T-cell (primary cell): ENCODE measurements around the gene DOCK4. TPM values are rescaled to one million over a fixed set of nuclear protein-coding genes. Genes with fewer than 3 reads are reported as not detected.

Experiments used
- ATAC-seq, 4 experiments: fragments of 200-7000 bp in 3 of 4; fragments of 150-1000 bp in 1 of 4; cut with Tn5 transposase; replicated peaks in 1 of 4; 1 replicate in 3 of 4; 2 replicates in 1 of 4; pipeline ENCODE4 v1.10.0; 2021; ENCODE audit warnings: moderate library complexity in 3 of 4, mild to moderate bottlenecking in 2 of 4, moderate number of reproducible peaks in 1 of 4
- CTCF ChIA-PET, 2 donors: fragments of 300-600 bp; sonication (Branson Sonifier 250); formaldehyde crosslinking; loops; one replicate each; lab custom pipeline; 2022; ENCODE audit warnings: antibody characterized with exemption in 2 of 2; lab: Charles Lee
- POLR2A ChIA-PET, 2 donors: fragments of 300-600 bp; sonication (Branson Sonifier 250); formaldehyde crosslinking; loops; one replicate each; lab custom pipeline; 2022; ENCODE audit warnings: antibody characterized with exemption in 2 of 2; lab: Charles Lee
- DNase-seq, 35 experiments: peaks; one replicate each; pipeline versions ENCODE4 v3.0.0 to v3.0.0-alpha.2; 2013 to 2023
- H3K27ac ChIP-seq: one replicate; pipeline ENCODE4 v1.5.1; 2013; ENCODE audit warnings: low read length
- H3K27me3 ChIP-seq, 2 experiments: replicated peaks in 1 of 2; 1 replicate in 1 of 2; 2 replicates in 1 of 2; pipeline versions ENCODE4 v1.6.1 to v1.7.0; 2013; ENCODE audit warnings: low read length in 1 of 2, mixed read lengths in 1 of 2; ENCODE audit not compliant: control insufficient read depth in 2 of 2, insufficient read depth in 2 of 2; ENCODE audit errors: extremely low read depth in 1 of 2
- H3K36me3 ChIP-seq, 2 donors: 1 replicate in 1 of 2; 2 replicates in 1 of 2; pipeline versions ENCODE4 v1.6.1 to v1.7.0; 2013; ENCODE audit warnings: low read length in 1 of 2; ENCODE audit not compliant: control insufficient read depth in 2 of 2, insufficient read depth in 1 of 2; ENCODE audit errors: extremely low read depth in 1 of 2
- H3K4me1 ChIP-seq, 2 experiments: 1 replicate in 1 of 2; 2 replicates in 1 of 2; pipeline versions ENCODE4 v1.6.1 to v1.7.0; 2013; ENCODE audit warnings: low read length in 2 of 2, mixed read lengths in 1 of 2; ENCODE audit not compliant: insufficient read depth in 2 of 2, control insufficient read depth in 1 of 2; ENCODE audit errors: extremely low read depth in 1 of 2
- H3K4me3 ChIP-seq, 2 donors: 1 replicate in 1 of 2; 2 replicates in 1 of 2; pipeline versions ENCODE4 v1.5.1 to v1.7.0; 2013; ENCODE audit warnings: mild to moderate bottlenecking in 2 of 2, low read length in 1 of 2, moderate library complexity in 1 of 2; ENCODE audit not compliant: control insufficient read depth in 1 of 2; ENCODE audit errors: extremely low read depth in 1 of 2
- H3K9me3 ChIP-seq: 2 replicates; pipeline ENCODE4 v1.7.0; 2013
- H3K27ac Mint-ChIP-seq, 2 donors: one replicate each; pipeline ENCODE4 v1.8.0; 2020 to 2021; ENCODE audit warnings: mild to moderate bottlenecking in 2 of 2, mixed read lengths in 2 of 2
- H3K27me3 Mint-ChIP-seq, 2 donors: one replicate each; pipeline ENCODE4 v1.8.0; 2021 to 2022; ENCODE audit warnings: mixed read lengths in 2 of 2
- H3K36me3 Mint-ChIP-seq: one replicate; pipeline ENCODE4 v1.8.0; 2021; ENCODE audit warnings: mixed read lengths
- H3K4me1 Mint-ChIP-seq, 3 donors: one replicate each; pipeline ENCODE4 v1.8.0; 2020 to 2022; ENCODE audit warnings: mixed read lengths in 3 of 3, mild to moderate bottlenecking in 1 of 3
- H3K4me3 Mint-ChIP-seq, 3 donors: one replicate each; pipeline ENCODE4 v1.8.0; 2020 to 2022; ENCODE audit warnings: mild to moderate bottlenecking in 3 of 3, mixed read lengths in 3 of 3, moderate library complexity in 3 of 3
- H3K9me3 Mint-ChIP-seq, 3 donors: one replicate each; pipeline ENCODE4 v1.8.0; 2020 to 2022; ENCODE audit warnings: mixed read lengths in 3 of 3
- WGBS: methylation state at CpG from one replicate; pipeline ENCODE4 v1.1.5; 2013; ENCODE audit warnings: missing lambda C conversion rate; ENCODE audit not compliant: insufficient coverage; 5-methylcytosine and 5-hydroxymethylcytosine counted together
- total RNA-seq, 35 experiments: library from RNA in 6 of 35; stranded (reverse) in 6 of 35; fragments of 120-200 nt in 1 of 35; gene quantifications; one replicate each; pipeline versions ENCODE4 v1.2.1 to v1.2.4 and lab custom pipeline; 2013 to 2026

The DOCK4 gene
- total RNA-seq, 5 donors from 2014 or later (not counting 1 experiment from before 2014, with no cell fraction given): 0.35 to 1.4 (median 0.85) TPM

DNA sequence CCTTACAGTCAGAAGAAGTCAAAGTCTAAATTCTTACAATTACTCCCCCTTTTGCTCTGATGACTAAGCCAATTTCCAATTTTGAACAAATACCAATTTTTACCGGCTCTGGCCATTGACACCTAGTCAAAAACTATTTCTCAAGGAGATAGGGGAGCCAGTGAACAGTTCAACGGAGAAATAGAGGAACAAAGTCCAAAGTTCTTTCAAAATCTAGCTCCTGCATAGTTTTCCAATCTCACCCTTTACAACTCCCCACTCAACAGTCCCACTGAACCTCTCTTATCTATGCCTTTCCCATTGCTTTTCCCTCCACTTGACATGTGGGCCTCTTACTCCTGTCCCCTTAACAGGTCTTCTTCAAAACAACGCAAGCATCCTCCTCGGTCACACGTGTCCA is 192.9 kb downstream of the DOCK4 start:
- DNase-seq (no peak), ATAC-seq (no peak)
- H3K4me3 ChIP-seq: no peak overlapping the region
- H3K27me3 ChIP-seq: no peaks in the 10 kb centered on the region
- POLR2A ChIA-PET: interaction anchor here in 1 of 2 donors (0.5 kb wide), 1 partner anchor 392 kb away, joined by 3 read pairs; no protein-coding TSS in a partner anchor
- H3K36me3 ChIP-seq: no peaks in the 10 kb centered on the region
- Mint-ChIP-seq H3K27ac (no peak overlapping the region), H3K4me1 (no peaks in the 10 kb centered on the region), H3K36me3 (no peaks in the 10 kb centered on the region), H3K27me3 (peaks cover 0 to 4% of the 10 kb centered on the region in 2 donors), H3K4me3 (no peak overlapping the region), H3K9me3 (no peaks in the 10 kb centered on the region)
- no peak overlapping the region for H3K27ac ChIP-seq
- CTCF ChIA-PET: no interaction called here
- no peaks in the 10 kb centered on the region for H3K9me3 ChIP-seq
- 80% methylated on average over 5 of the region's 5 CpGs for WGBS
- H3K4me1 ChIP-seq: no peaks in the 10 kb centered on the region

DNA sequence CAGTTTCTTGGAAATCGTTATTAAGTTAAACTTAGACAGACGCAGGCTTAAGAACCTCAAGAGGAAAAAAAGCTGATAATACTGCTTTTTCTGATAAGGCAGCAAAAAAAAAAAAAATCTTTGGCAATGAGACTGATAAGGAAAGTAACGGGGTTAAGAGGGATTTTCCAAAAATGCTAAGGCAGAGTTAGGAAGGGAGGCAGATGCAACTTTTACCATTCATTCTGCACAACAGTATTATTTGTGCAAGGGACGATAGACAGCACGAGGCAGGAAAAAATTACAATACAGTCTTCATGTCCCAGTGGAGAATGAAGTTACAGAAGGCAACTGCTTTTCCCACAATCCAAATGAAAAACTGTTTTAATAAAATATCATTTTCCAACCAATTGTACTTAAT is 194.0 kb downstream of the DOCK4 start:
- ATAC-seq: no peak
- 83% methylated on average over 1 of the region's 5 CpGs for WGBS

DNA sequence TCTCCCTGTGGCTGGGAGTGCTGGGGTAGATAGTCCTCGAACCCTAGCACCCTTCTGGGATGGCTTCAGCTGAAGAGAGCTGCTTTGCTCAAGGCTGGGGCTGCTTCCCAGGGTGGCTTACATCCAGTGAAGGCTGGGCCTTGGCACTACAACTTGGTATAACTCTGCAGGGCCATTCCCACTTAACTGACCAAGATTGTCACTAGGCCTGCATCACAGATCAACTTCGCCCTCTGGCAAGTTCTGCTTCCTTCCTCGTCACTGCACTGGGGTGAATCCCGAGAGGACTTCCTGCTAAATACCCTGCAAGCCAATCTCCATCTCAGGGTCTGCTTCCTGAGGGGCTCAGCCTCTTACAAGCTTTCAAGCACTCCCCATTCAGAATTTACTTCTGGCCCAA is 195.2 kb downstream of the DOCK4 start:
- H3K9me3 ChIP-seq: no peaks in the 10 kb centered on the region
- no peaks in the 10 kb centered on the region for H3K36me3 ChIP-seq
- Mint-ChIP-seq H3K27ac (no peak overlapping the region), H3K4me1 (no peaks in the 10 kb centered on the region), H3K27me3 (peaks cover 0 to 4% of the 10 kb centered on the region in 2 donors), H3K9me3 (no peaks in the 10 kb centered on the region), H3K36me3 (no peaks in the 10 kb centered on the region), H3K4me3 (no peak overlapping the region)
- ChIA-PET POLR2A (no interaction called here), CTCF (no interaction called here)
- WGBS: 51% methylated on average over 4 of the region's 4 CpGs
- H3K4me3 ChIP-seq: no peak overlapping the region
- ATAC-seq: no peak
- H3K4me1 ChIP-seq: no peaks in the 10 kb centered on the region
- DNase-seq: no peak
- no peaks in the 10 kb centered on the region for H3K27me3 ChIP-seq
- H3K27ac ChIP-seq: no peak overlapping the region

More for the DNA sequence above, 194.0 kb downstream of the DOCK4 start:
- POLR2A ChIA-PET: no interaction called here
- Mint-ChIP-seq H3K36me3 (no peaks in the 10 kb centered on the region), H3K27ac (no peak overlapping the region), H3K4me1 (no peaks in the 10 kb centered on the region), H3K4me3 (no peak overlapping the region), H3K9me3 (no peaks in the 10 kb centered on the region), H3K27me3 (peaks cover 0 to 4% of the 10 kb centered on the region in 2 donors)
- CTCF ChIA-PET: no interaction called here
- H3K36me3 ChIP-seq: no peaks in the 10 kb centered on the region
- no peaks in the 10 kb centered on the region for H3K9me3 ChIP-seq
- no peak for DNase-seq
- H3K4me1 ChIP-seq: no peaks in the 10 kb centered on the region
- no peak overlapping the region for H3K4me3 ChIP-seq
- H3K27ac ChIP-seq: no peak overlapping the region
- H3K27me3 ChIP-seq: no peaks in the 10 kb centered on the region

DNA sequence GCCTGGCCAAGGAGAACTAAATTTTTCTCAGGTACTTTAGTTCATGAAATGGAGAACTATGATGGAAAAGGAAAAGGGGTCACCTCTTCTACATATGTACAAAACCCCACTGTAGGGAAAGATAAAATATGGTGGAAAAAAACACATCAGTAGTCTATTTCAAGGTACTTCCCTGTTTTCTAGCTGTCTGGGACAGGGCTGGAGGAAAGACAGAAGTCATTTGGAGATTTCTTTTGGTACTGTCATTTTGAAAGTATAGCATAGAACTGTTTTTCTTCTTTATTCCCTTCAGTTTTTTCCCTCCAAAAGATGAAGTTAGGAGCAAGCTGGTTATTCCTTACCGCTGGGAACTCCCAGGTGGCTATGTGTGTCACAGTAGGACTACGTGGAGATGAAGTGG is 196.1 kb downstream of the DOCK4 start:
- no peaks in the 10 kb centered on the region for H3K36me3 Mint-ChIP-seq
- Histone ChIP-seq H3K4me1 (no peaks in the 10 kb centered on the region), H3K36me3 (no peaks in the 10 kb centered on the region), H3K27me3 (no peaks in the 10 kb centered on the region), H3K9me3 (no peaks in the 10 kb centered on the region), H3K27ac (no peak overlapping the region), H3K4me3 (no peak overlapping the region)
- no peaks in the 10 kb centered on the region for H3K4me1 Mint-ChIP-seq
- ChIA-PET CTCF (no interaction called here), POLR2A (no interaction called here)
- H3K4me3 Mint-ChIP-seq: no peak overlapping the region
- H3K9me3 Mint-ChIP-seq: no peaks in the 10 kb centered on the region
- H3K27me3 Mint-ChIP-seq: peaks cover 0 to 4% of the 10 kb centered on the region in 2 donors
- H3K27ac Mint-ChIP-seq: no peak overlapping the region
- DNase-seq: no peak
- 43% methylated on average over 1 of the region's 2 CpGs for WGBS
- no peak for ATAC-seq

DNA sequence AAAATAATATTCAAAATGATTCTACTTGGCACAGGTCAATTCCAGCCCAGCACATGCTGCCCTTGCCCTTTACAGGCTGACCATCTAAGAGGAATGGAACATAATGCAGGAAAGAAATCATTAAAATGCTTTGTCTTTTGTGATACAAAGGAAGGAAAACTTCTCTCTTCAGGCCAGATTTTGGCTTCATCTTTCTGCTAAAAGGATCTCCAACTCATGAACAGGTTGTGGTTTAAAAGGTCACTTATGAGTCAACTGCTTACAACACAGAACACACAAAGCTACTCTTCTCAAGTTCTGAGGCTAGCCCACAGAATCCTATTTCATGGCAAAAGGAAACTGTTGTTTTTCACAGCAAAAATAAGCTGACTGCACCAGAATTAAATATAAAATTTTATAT is 197.1 kb downstream of the DOCK4 start:
- Mint-ChIP-seq H3K27ac (no peak overlapping the region), H3K4me3 (no peak overlapping the region), H3K27me3 (peaks cover 0 to 4% of the 10 kb centered on the region in 2 donors), H3K4me1 (no peaks in the 10 kb centered on the region), H3K36me3 (no peaks in the 10 kb centered on the region), H3K9me3 (no peaks in the 10 kb centered on the region)
- DNase-seq (no peak), ATAC-seq (no peak)
- CTCF ChIA-PET: no interaction called here
- Histone ChIP-seq H3K27ac (no peak overlapping the region), H3K4me3 (no peak overlapping the region), H3K36me3 (no peaks in the 10 kb centered on the region), H3K9me3 (no peaks in the 10 kb centered on the region), H3K4me1 (no peaks in the 10 kb centered on the region), H3K27me3 (no peaks in the 10 kb centered on the region)
- POLR2A ChIA-PET: no interaction called here

DNA sequence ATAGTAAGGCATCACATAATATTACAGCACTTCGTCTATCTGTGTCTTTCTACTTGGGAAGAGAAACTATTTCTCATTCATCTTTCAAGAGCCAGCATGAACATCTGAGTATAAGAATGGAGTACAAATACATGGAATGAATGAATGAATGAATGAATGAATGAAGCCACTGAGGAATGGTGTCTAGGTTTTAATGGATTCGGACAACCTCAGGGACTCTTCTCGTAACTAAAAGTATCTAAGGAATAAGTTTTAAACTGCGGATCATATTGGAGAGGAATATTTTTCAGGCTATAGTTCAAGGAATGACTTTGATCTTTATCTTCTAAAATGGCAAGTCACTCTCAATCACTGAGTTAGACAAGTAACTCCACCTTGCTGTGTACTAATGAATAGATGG is 199.0 kb downstream of the DOCK4 start:
- H3K36me3 ChIP-seq: no peaks in the 10 kb centered on the region
- H3K4me3 ChIP-seq: no peak overlapping the region
- H3K27me3 ChIP-seq: no peaks in the 10 kb centered on the region
- Mint-ChIP-seq H3K4me1 (no peaks in the 10 kb centered on the region), H3K4me3 (no peak overlapping the region), H3K9me3 (no peaks in the 10 kb centered on the region), H3K27me3 (peaks cover 0 to 1% of the 10 kb centered on the region in 2 donors), H3K36me3 (no peaks in the 10 kb centered on the region), H3K27ac (no peak overlapping the region)
- no peak for DNase-seq
- ChIA-PET POLR2A (no interaction called here), CTCF (no interaction called here)
- no peak for ATAC-seq
- no CpG with 5 or more reads among the region's 4 CpGs for WGBS
- H3K27ac ChIP-seq: no peak overlapping the region
- H3K4me1 ChIP-seq: no peaks in the 10 kb centered on the region
- H3K9me3 ChIP-seq: no peaks in the 10 kb centered on the region

DNA sequence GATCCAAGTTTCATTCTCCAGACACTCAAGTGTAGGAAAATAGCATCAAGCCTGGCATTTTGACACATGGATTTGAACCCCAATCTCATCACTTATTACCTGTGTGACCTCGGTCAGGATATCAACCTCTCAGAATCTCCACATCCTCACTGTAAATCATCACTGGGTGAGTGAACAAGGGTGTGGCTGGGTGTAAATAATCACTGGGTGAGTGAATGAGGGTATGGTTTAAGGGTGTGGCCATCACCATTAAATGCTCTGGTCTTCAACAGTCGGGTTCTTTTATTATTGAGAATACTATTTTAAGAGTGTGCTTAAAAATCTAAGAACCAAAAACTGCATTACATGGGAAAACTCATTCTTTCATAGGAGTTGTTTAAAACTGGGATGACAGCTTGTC is 200.1 kb downstream of the DOCK4 start:
- POLR2A ChIA-PET: interaction anchor here in 1 of 2 donors (0.7 kb wide), 1 partner anchor 36 kb away, joined by 3 read pairs; no protein-coding TSS in a partner anchor
- Histone ChIP-seq H3K9me3 (no peaks in the 10 kb centered on the region), H3K27me3 (no peaks in the 10 kb centered on the region), H3K36me3 (no peaks in the 10 kb centered on the region), H3K27ac (no peak overlapping the region), H3K4me3 (no peak overlapping the region), H3K4me1 (no peaks in the 10 kb centered on the region)
- no peaks in the 10 kb centered on the region for H3K36me3 Mint-ChIP-seq
- ATAC-seq (no peak), DNase-seq (no peak)
- H3K9me3 Mint-ChIP-seq: no peaks in the 10 kb centered on the region
- no peak overlapping the region for H3K4me3 Mint-ChIP-seq
- no CpG with 5 or more reads among the region's 2 CpGs for WGBS
- H3K27ac Mint-ChIP-seq: no peak overlapping the region
- CTCF ChIA-PET: no interaction called here
- H3K4me1 Mint-ChIP-seq: no peaks in the 10 kb centered on the region
- H3K27me3 Mint-ChIP-seq: peaks cover 1 to 3% of the 10 kb centered on the region in 2 donors
